ENCODE results near the gene UQCRHL. TPM values are rescaled to one million over a fixed set of nuclear protein-coding genes. Genes with fewer than 3 reads are reported as not detected.
"Not testable (repeated sequence)": the region's sequence is repeated elsewhere in the genome, so short reads cannot be mapped to it uniquely, and the experiment has no call there.

UQCRHL gene
- 1.6 TPM for total RNA-seq

GRCh38 chr1:15807549-15807948, at the start of gene UQCRHL:
Gene UQCRHL (minus strand): TSS chr1:15807649. CDS start chr1:15807649, 0 bp downstream.
- not testable (repeated sequence) for ATAC-seq

- no peak for ATAC-seq
Measured at GRCh38 chr1:15856888-15857287, 49.4 kb upstream of the UQCRHL start.

- no peak for ATAC-seq
Measured at GRCh38 chr1:15852828-15853302, 45.4 kb upstream of the UQCRHL start.

GRCh38 chr1:15852036-15852827, 44.8 kb upstream of the UQCRHL start:
- no peak for ATAC-seq

- no peak for ATAC-seq
Measured at GRCh38 chr1:15851210-15852035, 44.0 kb upstream of the UQCRHL start.

GRCh38 chr1:15850471-15851001, 43.1 kb upstream of the UQCRHL start:
- no peak for ATAC-seq

- ATAC-seq, result no peak
Measured at GRCh38 chr1:15849775-15850324, 42.4 kb upstream of the UQCRHL start.

- ATAC-seq, result peak; percentile 50
Measured at GRCh38 chr1:15848929-15849774, 41.7 kb upstream of the UQCRHL start.

- ATAC-seq, result peak; percentile 16
Measured at GRCh38 chr1:15848143-15848928, 40.9 kb upstream of the UQCRHL start.

GRCh38 chr1:15847893-15848142, 40.4 kb upstream of the UQCRHL start:
- ATAC-seq, result no peak

GRCh38 chr1:15847100-15847892, 39.8 kb upstream of the UQCRHL start, which contains the start of gene SPEN:
Gene SPEN (plus strand): TSS chr1:15847707. CDS start chr1:15848068, 361 bp downstream.
- peak; percentile 92 for ATAC-seq

- ATAC-seq, result not testable (repeated sequence)
Measured at GRCh38 chr1:15846056-15846455, 38.6 kb upstream of the UQCRHL start.

GRCh38 chr1:15843826-15844572, 36.5 kb upstream of the UQCRHL start:
- no peak for ATAC-seq

- ATAC-seq, result no peak
Measured at GRCh38 chr1:15838721-15839120, 31.3 kb upstream of the UQCRHL start.

GRCh38 chr1:15837931-15838330, 30.5 kb upstream of the UQCRHL start:
- no peak for ATAC-seq

GRCh38 chr1:15836772-15837669, 29.6 kb upstream of the UQCRHL start:
- no peak for ATAC-seq

- not testable (repeated sequence) for ATAC-seq
Measured at GRCh38 chr1:15836511-15836771, 29.0 kb upstream of the UQCRHL start.

- ATAC-seq, result peak; percentile 87
Measured at GRCh38 chr1:15835741-15836510, 28.5 kb upstream of the UQCRHL start.

All from esophagus mucosa (tissue), 1 donor.